Measurements from ENCODE around the gene MAP4K5.
A peak's percentile ranks its signal among the peaks of the same experiment; 100 is the strongest.
"Not testable (repeated sequence)": the region's sequence is repeated elsewhere in the genome, so short reads cannot be mapped to it uniquely, and the experiment has no call there.

MAP4K5 gene

GRCh38 chr14:50532502-50533240, at the start of gene MAP4K5:
MAP4K5 (minus strand) TSS chr14:50532569; CDS start chr14:50532049, 520 bp downstream.
- peak; percentile 96 for DNase-seq

DNA sequence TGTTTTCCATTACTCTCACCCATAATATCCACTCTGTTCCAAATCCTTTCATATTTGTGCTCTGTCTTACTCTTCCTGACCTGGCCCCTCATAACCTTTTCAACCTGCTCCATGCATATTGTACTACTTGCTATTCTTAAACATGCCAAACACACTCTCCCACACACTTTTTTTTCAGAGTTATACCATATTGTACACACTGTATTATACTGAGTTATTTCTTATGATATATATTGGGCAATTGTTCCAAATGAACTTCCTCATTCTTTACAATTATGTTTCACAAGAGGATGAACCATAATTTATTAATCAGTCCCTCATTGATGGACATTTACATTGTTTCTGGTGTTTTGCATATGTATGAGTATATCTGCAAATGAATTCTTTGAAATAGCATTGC, 46.1 kb upstream of the MAP4K5 start:
- DNase-seq = no peak

- DNase-seq = no peak
Measured at GRCh38 chr14:50577982-50578381, 45.6 kb upstream of the MAP4K5 start.

- DNase-seq = no peak
Measured at GRCh38 chr14:50575769-50576168, 43.4 kb upstream of the MAP4K5 start.

DNA sequence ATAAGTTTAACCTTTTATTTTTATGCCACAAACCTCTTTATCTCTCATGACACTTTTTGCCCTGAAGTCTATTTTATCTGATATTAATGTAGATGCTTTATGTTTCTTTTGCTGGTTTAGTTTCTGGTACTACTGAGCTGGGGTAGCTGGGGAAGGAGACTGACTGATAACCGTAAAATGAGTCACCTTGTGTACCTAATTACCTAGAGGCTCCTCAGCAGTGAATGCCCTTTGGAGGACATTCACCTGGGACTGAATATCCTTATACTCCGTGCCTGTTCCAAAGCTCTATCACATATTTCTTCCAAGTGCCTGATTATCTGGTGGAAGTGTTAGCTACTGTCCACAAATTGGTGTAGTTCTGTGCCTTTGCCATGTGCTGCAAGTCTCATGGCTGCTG, 41.5 kb upstream of the MAP4K5 start:
- no peak for DNase-seq

GRCh38 chr14:50569714-50570274, 37.4 kb upstream of the MAP4K5 start:
- no peak for DNase-seq

GRCh38 chr14:50562841-50563240, 30.5 kb upstream of the MAP4K5 start:
- DNase-seq = no peak

GRCh38 chr14:50560931-50561285, 28.5 kb upstream of the MAP4K5 start:
- peak; percentile 84 for DNase-seq

- DNase-seq = peak; percentile 70
Measured at GRCh38 chr14:50559990-50560930, 27.9 kb upstream of the MAP4K5 start, which contains the start of gene ATL1. ATL1 (plus strand) TSS chr14:50560145; CDS start chr14:50560266, 121 bp downstream.

- DNase-seq = not testable (repeated sequence)
Measured at GRCh38 chr14:50552796-50553195, 20.4 kb upstream of the MAP4K5 start.

DNA sequence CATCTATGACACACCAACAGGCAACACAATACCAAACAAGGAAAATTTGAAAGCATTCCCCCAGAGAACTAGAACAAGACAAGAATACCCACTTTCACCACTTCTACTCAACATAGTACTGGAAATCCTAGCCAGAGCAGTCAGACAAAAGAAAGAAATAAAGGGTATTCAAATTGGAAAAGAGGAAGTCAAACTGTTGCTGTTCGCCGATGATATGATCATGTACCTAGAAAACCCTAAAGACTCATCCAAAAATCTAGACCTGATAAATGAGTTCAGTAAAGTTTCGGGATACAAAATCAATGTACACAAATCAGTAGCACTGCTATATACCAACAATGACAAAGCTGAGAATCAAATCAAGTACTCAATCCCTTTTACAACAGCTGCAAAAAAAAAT, 19.5 kb upstream of the MAP4K5 start:
- DNase-seq = no peak

GRCh38 chr14:50550294-50550693, 17.9 kb upstream of the MAP4K5 start:
- DNase-seq = no peak

- DNase-seq = no peak
Measured at GRCh38 chr14:50545618-50546017, 13.2 kb upstream of the MAP4K5 start.

GRCh38 chr14:50544911-50545310, 12.5 kb upstream of the MAP4K5 start:
- DNase-seq = no peak

GRCh38 chr14:50542941-50543418, 10.6 kb upstream of the MAP4K5 start:
- no peak for DNase-seq

DNA sequence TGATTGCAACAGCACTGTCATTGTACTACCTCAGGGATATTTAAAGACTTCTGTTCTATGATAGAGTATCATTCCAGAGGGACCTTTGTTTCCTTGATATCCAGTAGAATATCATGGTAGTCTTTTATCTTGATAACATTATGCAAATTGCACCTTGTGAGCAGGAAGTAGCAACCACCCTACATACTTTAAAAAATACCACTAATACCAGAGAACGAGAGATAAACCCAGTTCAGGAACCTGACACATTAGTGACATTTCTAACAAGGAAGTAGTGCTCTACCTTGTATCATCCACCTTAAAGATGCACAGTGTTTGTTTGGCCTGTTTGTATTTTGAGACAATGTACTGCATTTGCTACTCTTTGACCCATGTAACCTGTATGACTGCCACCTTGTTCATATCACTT, 8.8 kb upstream of the MAP4K5 start:
- DNase-seq = no peak

DNA sequence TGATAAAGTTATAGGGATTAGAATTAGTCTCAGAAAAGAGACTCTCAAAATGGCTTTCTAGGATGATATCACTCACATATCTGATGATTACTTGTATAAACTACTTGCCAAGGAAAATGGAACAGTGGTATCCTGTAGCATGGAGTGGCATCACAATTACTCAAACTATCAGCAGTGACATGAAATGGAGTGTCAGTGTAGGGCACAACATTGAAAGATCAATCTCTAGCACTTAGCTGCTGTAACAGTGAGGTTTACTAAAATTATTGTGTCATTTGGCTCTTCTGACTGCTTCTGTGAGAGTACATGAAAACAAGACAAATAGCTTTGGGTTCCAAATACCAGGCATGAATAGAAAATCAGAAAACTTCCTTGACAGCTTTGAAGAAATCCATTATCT, 6.7 kb upstream of the MAP4K5 start:
- no peak for DNase-seq

- not testable (repeated sequence) for DNase-seq
Measured at GRCh38 chr14:50538034-50538433, 5.7 kb upstream of the MAP4K5 start.

DNA sequence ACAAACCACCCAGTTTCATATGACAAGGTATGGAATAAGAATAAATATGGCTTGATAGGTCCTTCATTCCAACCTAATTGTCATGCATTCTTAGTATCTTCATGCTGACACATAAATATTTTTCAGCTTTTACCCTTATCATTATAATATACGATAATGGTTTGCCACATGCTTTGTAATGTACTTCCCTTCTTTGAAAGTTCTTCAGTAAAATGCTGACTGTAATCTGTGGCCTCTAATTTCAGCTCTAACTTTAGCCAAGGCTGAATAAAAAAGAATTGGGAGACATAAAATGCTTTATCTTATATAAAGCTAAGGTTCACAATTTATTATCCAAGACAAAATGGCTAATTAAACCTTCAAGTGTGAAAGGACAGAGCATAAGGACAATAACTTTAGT, 2.6 kb upstream of the MAP4K5 start:
- DNase-seq = no peak

DNA sequence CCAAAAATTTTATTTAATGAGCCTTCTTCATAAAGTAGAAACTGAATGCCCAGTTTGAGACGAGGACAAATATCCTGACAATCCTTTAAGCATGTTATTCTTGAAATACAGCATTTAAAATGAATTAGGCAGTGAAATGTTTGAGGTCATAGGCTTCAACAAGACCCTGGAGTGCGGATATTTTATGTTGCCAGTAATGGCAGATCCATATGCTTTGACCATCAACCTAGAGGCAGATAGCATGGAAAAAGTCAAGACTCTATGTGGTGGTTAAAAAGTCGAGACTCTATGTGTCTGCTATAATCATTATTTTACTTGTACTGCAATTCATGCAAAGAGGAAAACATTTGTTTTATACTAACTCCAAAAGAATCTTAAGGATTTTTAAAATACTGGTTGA, 2.0 kb upstream of the MAP4K5 start:
- no peak for DNase-seq

- no peak for DNase-seq
Measured at GRCh38 chr14:50533806-50534205, 1.4 kb upstream of the MAP4K5 start.

DNA sequence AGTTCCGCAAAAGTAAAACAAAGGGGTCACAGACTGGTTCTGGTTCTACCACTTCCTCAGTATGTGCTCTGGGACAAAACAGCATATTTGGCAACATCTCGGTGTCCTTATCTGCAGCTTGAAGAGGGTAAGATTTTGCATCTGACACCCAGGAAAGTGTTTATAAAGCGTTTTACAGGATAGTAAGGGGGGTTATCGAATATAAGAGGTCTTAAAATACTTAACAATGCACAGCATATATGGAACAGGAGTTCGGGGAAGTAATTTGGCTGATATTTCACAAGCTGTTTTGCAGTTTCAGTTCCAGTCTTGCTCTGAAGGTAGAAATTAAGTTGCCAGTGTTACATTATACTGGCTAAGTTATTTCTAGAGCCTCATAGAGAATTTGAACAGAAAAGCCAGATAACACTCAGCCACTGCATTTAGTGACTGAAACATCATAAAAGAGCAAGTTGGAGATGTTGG, 904 bp upstream of the MAP4K5 start:
- no peak for DNase-seq

Measured in activated effector memory CD4-positive, alpha-beta T cell treated with anti-CD3 and anti-CD28 coated beads, Interleukin-2, amount 50 U/mL, for 16 hours (primary cell).